Measurements from ENCODE around the gene SPATA13.

Gene SPATA13

GRCh38 chr13:24276861-24277260 lies 116.3 kb downstream of the SPATA13 start:
- DNase-seq (ENCODE audit: low read depth in 2 of 2) = no peak

- DNase-seq (ENCODE audit: low read depth in 2 of 2) = no peak
Observed at GRCh38 chr13:24277761-24278160, 117.2 kb downstream of the SPATA13 start.

- no peak for DNase-seq (ENCODE audit: low read depth in 2 of 2)
Observed at GRCh38 chr13:24279327-24280110, 119.0 kb downstream of the SPATA13 start.

- no peak for DNase-seq (ENCODE audit: low read depth in 2 of 2)
Observed at GRCh38 chr13:24280720-24281119, 120.2 kb downstream of the SPATA13 start.

GRCh38 chr13:24281188-24282008 lies 120.9 kb downstream of the SPATA13 start:
- DNase-seq (ENCODE audit: low read depth in 2 of 2) = no peak

- no peak for DNase-seq (ENCODE audit: low read depth in 2 of 2)
Observed at GRCh38 chr13:24282256-24282655, 121.7 kb downstream of the SPATA13 start.

- DNase-seq (ENCODE audit: low read depth in 2 of 2) = no peak
Observed at GRCh38 chr13:24284889-24285565, 124.5 kb downstream of the SPATA13 start.

GRCh38 chr13:24286624-24287023 lies 126.1 kb downstream of the SPATA13 start:
- DNase-seq (ENCODE audit: low read depth in 2 of 2) = no peak

- no peak for DNase-seq (ENCODE audit: low read depth in 2 of 2)
Observed at GRCh38 chr13:24287748-24288287, 127.3 kb downstream of the SPATA13 start.

- no peak for DNase-seq (ENCODE audit: low read depth in 2 of 2)
Observed at GRCh38 chr13:24288870-24289269, 128.3 kb downstream of the SPATA13 start.

- DNase-seq (ENCODE audit: low read depth in 2 of 2) = no peak
Observed at GRCh38 chr13:24290280-24290932, 129.9 kb downstream of the SPATA13 start.

GRCh38 chr13:24292481-24292880 lies 132.0 kb downstream of the SPATA13 start:
- no peak for DNase-seq (ENCODE audit: low read depth in 2 of 2)

GRCh38 chr13:24293746-24294145 lies 133.2 kb downstream of the SPATA13 start:
- DNase-seq (ENCODE audit: low read depth in 2 of 2) = no peak

- DNase-seq (ENCODE audit: low read depth in 2 of 2) = no peak
Observed at GRCh38 chr13:24299488-24300114, 139.1 kb downstream of the SPATA13 start.

- DNase-seq (ENCODE audit: low read depth in 2 of 2) = no peak
Observed at GRCh38 chr13:24301434-24301833, 140.9 kb downstream of the SPATA13 start.

GRCh38 chr13:24301911-24302310 lies 141.4 kb downstream of the SPATA13 start:
- DNase-seq (ENCODE audit: low read depth in 2 of 2) = no peak

GRCh38 chr13:24304620-24305019 lies 144.1 kb downstream of the SPATA13 start:
- no peak for DNase-seq (ENCODE audit: low read depth in 2 of 2)

GRCh38 chr13:24306632-24307031 lies 146.1 kb downstream of the SPATA13 start:
- DNase-seq (ENCODE audit: low read depth in 2 of 2) = no peak

- no peak for DNase-seq (ENCODE audit: low read depth in 2 of 2)
Observed at GRCh38 chr13:24307211-24308067, 146.9 kb downstream of the SPATA13 start.

- DNase-seq (ENCODE audit: low read depth in 2 of 2) = no peak
Observed at GRCh38 chr13:24308068-24308445, 147.5 kb downstream of the SPATA13 start.
